Measurements from ENCODE around the gene DNAH1. TPM values are rescaled to one million over a fixed set of nuclear protein-coding genes. Genes with fewer than 3 reads are reported as not detected.
A peak's percentile ranks its signal among the peaks of the same experiment; 100 is the strongest.

The DNAH1 gene
- total and polyA plus RNA-seq, 2 of the 13 experiments (the other 11 are each of a cell fraction or from before 2014, with no cell fraction given), result 0.64 to 3.5 TPM

GRCh38 chr3:52289747-52290595, 26.1 kb upstream of the DNAH1 start (continued):
- TF ChIP-seq HNRNPL (IDR thresholded peaks at IDR 0.05; ENCODE audit: low read depth, low read length) (0 out of 2 replicates have a peak, but pooled peaks have one; percentile 89), BRF2 (CRISPR knock-in tag; IDR thresholded peaks at IDR 0.05) (peak; percentile 62), MBD4 (IDR thresholded peaks at IDR 0.05; ENCODE audit: borderline replicate concordance, low read length) (no peak), ZNF343 (CRISPR knock-in tag; IDR thresholded peaks at IDR 0.05) (peak; percentile 65; the same call in 1 of the 2 replicates), DBP (CRISPR knock-in tag; IDR thresholded peaks at IDR 0.05; ENCODE audit: not compliant biosample characterization) (no peak), ZBED4 (CRISPR knock-in tag; IDR thresholded peaks at IDR 0.05; ENCODE audit: borderline replicate concordance) (no peak), SMARCC2 (IDR thresholded peaks at IDR 0.05) (no peak), ZNF850 (CRISPR knock-in tag; conservative IDR thresholded peaks at IDR 0.05) (no peak), ZNF570 (CRISPR knock-in tag; IDR thresholded peaks at IDR 0.05; ENCODE audit: borderline replicate concordance) (0 out of 2 replicates have a peak, but pooled peaks have one; percentile 15), MLLT10 (CRISPR knock-in tag; IDR thresholded peaks at IDR 0.05) (no peak), ZBTB7A (CRISPR knock-in tag; IDR thresholded peaks at IDR 0.05) (peak; percentile 75; the same call in 1 of the 2 replicates), ZNF550 (CRISPR knock-in tag; IDR thresholded peaks at IDR 0.05; ENCODE audit: borderline replicate concordance) (no peak), DNMT1 (CRISPR knock-in tag; IDR thresholded peaks at IDR 0.05) (peak; percentile 37; the same call in 1 of the 2 replicates), ZFP37 (CRISPR knock-in tag; IDR thresholded peaks at IDR 0.05; ENCODE audit: borderline replicate concordance) (no peak), SCMH1 (CRISPR knock-in tag; IDR thresholded peaks at IDR 0.05; ENCODE audit: borderline replicate concordance) (no peak), GMEB1 (CRISPR knock-in tag; IDR thresholded peaks at IDR 0.05; ENCODE audit: borderline replicate concordance) (peak; percentile 58; the same call in 1 of the 2 replicates)
